Stimulated activated CD8-positive, alpha-beta memory T cell treated with anti-CD3 and anti-CD28 coated beads, Interleukin-15, amount 100 ng/mL, for 24 hours (primary cell): Measurements from ENCODE around the gene REST.
"Not testable (repeated sequence)": the region's sequence is repeated elsewhere in the genome, so short reads cannot be mapped to it uniquely, and the experiment has no call there.

Experiments used
- DNase-seq: peaks from one replicate; pipeline ENCODE4 v3.0.0-alpha.2; 2020; ENCODE audit warnings: low read depth

The REST gene

GRCh38 chr4:56909086-56909894 lies 1.6 kb downstream of the REST start:
- DNase-seq: no peak

- no peak for DNase-seq
Measured at GRCh38 chr4:56910172-56910967, 2.7 kb downstream of the REST start.

DNA sequence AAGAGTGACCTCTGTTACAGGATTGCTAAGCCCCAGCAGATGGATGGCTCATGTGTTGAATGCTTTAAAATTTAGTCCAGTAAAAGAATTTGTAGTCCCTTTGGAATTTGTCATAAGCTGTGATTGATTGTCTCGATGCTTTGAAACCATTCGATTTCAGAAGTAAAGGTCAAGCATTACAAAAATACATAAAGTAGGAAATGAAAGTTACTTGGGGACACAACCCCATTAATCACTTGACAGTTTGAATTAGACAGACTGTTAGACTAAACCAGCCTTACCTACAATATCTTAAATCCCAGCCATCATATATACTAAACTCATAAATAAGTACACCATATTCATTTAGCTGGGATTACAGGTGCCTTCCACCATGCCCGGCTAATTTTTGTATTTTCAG lies 6.6 kb downstream of the REST start:
- no peak for DNase-seq

- DNase-seq: not testable (repeated sequence)
Measured at GRCh38 chr4:56914977-56915376, 7.3 kb downstream of the REST start.

DNA sequence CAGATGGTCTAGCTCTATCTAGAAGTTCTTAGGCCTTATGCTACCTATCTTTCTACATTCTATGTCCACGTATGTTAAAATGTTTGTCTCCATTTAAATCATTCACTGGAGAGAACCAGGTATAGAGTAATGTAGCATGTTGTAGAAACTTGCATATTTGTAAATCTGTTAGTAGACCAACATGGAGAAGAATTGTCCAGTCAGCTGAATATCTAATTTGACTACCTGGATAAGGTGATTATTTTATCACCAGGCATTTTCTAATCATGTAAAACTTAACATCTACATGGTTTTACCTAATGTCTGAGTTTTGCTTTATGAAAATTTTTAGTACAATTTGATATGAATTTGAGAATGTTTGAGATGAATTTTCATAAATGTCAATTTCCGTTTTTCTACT lies 19.5 kb downstream of the REST start:
- no peak for DNase-seq

- DNase-seq: no peak
Measured at GRCh38 chr4:56930638-56931037, 22.9 kb downstream of the REST start.

GRCh38 chr4:56931924-56932323 lies 24.2 kb downstream of the REST start:
- no peak for DNase-seq

DNA sequence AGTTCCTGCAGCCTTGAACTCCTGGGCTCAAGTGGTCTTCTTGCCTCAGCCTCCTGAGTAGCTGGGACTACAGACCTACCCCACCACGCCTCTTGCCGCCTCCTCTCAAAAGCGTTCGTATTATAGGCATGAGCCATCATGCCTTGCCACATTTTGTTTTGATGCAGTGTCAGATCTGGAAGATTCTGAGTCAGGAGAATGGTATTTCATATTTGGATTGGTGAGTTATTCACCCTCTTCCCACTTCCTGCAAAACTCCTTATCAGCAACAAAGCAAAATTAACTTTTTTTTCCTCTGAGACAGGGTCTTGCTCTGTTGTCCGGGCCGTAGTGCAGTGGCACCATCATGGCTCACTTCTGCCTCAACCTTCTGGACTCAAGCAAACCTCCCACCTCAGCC lies 29.6 kb downstream of the REST start:
- DNase-seq: no peak

- not testable (repeated sequence) for DNase-seq
Measured at GRCh38 chr4:56939826-56940225, 32.1 kb downstream of the REST start.

DNA sequence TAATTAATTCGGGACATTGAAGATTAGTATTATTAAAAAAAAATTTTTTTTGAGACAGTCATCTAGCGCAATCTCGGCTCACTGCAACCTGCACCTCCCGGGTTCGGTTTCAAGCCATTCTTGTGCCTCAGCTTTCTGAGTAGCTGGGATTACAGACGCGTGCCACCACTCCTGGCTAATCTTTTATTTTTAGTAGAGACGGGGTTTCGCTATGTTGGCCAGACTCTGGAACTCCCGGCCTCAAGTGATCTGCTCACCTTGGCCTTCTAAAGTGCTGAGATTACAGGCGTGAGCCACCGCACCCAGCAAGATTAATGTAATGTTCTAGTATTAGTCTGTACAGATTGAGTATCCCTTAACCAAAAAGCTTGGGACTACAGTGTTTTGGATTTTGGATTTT lies 32.7 kb downstream of the REST start:
- no peak for DNase-seq

DNA sequence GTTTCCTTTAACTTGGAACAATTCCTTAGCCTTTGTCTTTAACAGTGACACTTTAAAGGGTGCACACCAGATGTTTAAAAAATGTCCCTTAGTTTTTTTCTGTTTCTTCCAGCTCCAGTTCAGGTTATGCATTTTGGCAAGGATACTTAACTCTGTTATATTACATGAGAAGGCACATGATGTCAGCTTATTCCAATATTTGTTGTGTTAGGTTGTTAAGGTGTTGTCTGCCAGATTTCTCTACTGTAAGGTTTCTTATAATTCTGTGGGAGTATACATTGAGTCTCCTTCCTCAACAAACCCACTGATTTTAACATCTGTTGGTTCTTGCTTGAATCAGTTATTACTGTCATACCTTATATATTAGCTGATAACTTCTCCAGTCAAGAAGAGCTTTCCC lies 33.3 kb downstream of the REST start:
- DNase-seq: no peak

DNA sequence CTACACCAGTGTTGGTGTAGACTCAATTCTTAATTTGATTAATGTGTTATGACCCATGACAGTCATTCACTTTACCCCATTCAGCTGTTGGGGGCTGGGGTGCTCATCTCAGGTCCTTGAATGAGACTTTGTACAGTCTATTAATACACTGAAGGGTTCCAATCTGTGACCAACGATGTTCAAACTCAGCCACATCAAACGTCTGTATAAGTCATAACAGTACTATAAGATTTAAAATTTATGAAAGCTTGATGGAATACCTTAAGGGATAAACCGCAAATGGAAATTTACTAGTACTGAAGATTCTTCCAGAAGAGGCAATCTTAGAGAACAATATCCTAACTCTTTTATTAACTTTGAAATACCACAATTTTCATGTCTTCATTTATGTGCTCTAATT lies 33.7 kb downstream of the REST start:
- no peak for DNase-seq

GRCh38 chr4:56953680-56954520 lies 46.2 kb downstream of the REST start:
- DNase-seq: no peak

- no peak for DNase-seq
Measured at GRCh38 chr4:56958111-56958517, 50.4 kb downstream of the REST start.

DNA sequence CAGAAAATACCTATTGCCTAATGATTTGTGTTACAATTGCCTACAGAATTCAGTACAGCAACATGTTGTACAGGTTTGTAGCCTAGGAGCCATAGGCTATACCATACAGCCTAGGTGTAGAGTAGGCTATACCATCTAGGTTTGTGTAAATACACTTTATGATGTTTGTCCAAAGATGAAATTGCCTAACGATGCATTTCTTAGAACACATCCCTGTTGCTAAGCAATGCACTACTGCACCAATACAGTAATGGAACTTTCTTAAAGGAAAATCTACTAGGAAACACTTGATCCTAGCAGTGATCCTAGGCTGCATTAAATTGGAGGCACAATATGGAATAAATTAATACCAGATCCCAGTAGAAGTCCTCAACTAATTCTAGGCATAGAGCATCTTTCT lies 51.4 kb downstream of the REST start:
- DNase-seq: no peak

GRCh38 chr4:56961107-56961500 lies 53.4 kb downstream of the REST start:
- DNase-seq: no peak

DNA sequence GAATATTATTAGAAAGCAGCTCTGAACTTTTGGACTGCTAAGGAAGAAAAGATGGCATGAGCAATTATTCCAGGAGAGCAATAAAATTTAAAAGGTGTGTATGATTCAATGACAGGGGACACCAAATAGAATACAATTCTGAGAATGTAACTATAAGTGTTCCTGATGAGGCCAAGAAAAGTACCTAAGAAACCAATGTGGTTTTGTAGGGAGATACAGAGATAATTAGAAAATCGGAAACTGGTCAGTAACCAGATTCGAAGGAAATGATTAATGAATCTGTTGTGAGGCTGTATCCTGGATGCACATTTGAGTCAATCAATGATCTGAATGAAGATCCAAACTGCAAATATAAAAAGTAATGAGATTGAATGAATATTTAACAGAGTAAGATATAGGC lies 63.7 kb downstream of the REST start:
- no peak for DNase-seq

GRCh38 chr4:56972389-56972788 lies 64.7 kb downstream of the REST start:
- no peak for DNase-seq

- no peak for DNase-seq
Measured at GRCh38 chr4:56972809-56973208, 65.1 kb downstream of the REST start.

- no peak for DNase-seq
Measured at GRCh38 chr4:56973336-56973735, 65.6 kb downstream of the REST start.

DNA sequence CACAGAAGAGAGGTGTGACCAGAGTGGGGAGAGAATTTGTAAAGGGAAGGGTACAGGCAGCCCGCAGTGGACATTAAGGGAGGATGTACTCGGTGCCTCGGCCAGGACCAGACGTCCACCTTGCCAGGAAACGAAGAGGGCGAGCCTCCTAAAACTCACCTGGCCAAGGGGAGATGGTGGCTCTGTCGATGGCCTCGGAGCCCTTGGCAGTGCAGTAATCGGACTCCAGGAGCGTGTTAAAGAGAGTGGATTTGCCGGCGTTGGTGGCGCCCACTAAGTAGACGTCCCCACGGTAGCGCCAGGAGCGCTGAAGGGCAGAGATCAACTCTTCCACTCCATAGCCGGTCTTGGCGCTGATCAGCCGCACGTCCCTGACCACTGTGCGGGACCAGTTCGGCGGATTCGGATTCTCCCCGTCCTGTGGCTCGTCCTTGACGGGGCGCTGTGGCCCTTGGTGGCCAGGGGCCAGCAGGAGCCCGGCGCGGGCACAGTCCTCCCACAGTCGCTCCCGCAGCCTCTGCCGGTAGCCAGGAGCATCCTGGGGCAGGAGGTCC lies 68.7 kb downstream of the REST start:
- no peak for DNase-seq

DNA sequence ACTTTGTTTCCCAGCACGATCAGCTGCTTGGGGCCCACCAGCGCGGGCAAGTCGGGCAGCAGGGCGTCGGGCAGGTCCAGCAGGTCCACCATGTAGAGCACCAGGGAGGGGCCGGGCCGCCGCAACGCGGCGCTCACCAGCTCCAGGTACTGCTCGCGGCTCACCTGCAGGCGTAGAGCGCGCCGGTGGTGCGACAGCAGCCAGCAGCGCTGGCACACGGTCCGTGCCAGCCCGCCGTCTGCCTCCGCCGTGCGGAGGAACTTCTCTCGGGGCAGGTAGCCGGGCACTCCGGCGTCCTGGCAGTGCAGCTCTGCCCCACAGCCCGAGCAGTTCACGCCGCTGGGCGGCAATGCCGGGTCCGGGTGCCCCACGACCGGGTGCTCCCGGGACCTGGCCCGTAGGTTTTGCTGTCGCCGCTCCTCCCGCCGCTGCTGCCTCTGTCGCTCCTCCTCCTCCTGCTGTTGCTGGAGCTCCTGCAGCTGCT lies 69.2 kb downstream of the REST start:
- DNase-seq: peak; percentile 18
